Skin epidermis (tissue), 12 donors: Measurements from ENCODE around the gene MPP2.
"Not testable (repeated sequence)": the region's sequence is repeated elsewhere in the genome, so short reads cannot be mapped to it uniquely, and the experiment has no call there.

Experiments
- H3K27ac ChIP-seq, 21 experiments: fragments of 200-600 bp; sonication (generic) in 11 of 21; one replicate each; pipeline ENCODE4 v1.5.0; 2020; ENCODE audit warnings: mild to moderate bottlenecking in 3 of 21, inconsistent platforms in 2 of 21, moderate library complexity in 2 of 21
- H3K4me3 ChIP-seq, 7 experiments: fragments of 200-600 bp; sonication (generic) in 2 of 7; one replicate each; pipeline ENCODE4 v1.5.0; 2020; ENCODE audit warnings: inconsistent platforms in 2 of 7, mild to moderate bottlenecking in 2 of 7, moderate library complexity in 1 of 7

Gene MPP2

DNA sequence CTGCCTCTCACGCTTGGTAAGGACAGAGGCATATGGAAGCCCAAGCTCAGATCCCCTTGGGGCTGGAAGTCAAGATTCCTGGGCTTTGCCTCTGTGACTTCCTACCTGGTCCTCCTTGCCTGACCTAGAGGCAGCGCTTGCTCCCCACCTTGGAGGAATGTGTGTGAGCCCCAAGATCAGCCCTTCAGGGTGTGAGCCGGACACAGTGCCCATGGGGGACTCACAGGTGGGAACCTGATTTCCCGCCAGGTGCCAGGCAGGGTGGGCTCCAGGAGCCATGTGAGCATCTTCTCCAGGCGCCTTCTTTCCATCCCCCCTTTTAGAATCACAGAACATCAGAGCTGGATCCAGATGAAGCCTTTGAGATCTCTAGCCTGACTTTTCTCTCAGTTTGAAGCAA lies 50.2 kb downstream of the MPP2 start:
- Histone ChIP-seq H3K27ac (peak overlapping the region in 1 of 21 experiments; percentile 18), H3K4me3 (no peak overlapping the region)

DNA sequence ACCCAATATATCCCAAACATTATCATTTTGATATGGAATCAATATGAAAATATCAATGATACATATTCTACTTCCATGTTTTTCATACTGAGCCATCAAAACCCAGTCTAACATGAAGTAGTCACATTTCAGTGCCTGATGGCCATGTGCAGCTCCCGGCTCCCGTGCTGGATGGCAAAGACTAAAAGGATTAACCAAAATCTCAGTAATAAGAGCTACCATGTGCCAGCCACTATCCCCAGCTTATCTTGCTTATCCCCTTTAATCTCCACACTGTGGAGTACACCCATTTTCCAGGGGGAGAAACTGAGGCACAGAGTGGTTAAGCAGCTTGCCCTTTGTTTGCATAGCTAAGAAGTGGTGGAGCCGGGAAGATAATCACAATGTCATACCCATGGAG lies 51.2 kb downstream of the MPP2 start:
- H3K27ac ChIP-seq: no peak overlapping the region

DNA sequence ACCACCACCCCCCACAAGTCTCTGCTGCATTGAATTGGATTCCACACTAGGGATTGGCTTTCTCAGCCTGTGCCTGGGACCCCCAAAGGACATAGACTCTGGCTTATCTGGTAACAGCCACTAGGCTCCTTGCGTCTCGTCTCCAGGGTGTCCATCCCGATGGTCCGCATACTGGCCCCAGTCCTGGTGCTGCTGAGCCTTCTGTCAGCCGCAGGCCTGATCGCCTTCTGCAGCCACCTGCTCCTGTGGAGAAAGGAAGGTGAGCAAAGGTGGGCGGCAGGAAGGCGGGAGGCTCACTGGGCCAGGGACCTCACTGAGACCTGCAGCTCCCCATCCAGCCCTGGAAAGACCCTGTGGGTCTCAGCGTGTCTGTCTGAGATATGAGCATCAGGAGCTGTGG lies 52.3 kb downstream of the MPP2 start:
- Histone ChIP-seq H3K4me3 (no peak overlapping the region), H3K27ac (no peak overlapping the region)

More for the DNA sequence above, 51.2 kb downstream of the MPP2 start:
- H3K4me3 ChIP-seq: no peak overlapping the region

DNA sequence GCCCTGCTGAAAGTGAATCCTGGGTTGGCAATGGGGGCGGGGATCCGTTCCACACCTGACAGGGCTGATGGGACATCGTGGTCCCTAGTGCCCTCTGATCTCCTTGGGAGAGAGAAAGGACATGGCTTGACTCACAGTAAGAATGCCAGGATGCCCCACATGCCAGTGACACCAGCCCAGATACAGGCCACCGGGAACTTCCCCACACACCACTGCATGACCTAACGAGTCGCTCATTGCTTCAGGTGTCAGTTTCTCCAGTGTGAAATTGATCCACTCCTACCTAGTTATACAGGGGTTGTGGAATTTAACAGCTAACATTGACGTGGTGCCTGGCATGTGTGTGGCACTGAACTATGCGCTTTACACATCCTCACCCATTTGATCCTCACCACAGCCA lies 52.8 kb downstream of the MPP2 start:
- no peak overlapping the region for H3K4me3 ChIP-seq
- no peak overlapping the region for H3K27ac ChIP-seq

DNA sequence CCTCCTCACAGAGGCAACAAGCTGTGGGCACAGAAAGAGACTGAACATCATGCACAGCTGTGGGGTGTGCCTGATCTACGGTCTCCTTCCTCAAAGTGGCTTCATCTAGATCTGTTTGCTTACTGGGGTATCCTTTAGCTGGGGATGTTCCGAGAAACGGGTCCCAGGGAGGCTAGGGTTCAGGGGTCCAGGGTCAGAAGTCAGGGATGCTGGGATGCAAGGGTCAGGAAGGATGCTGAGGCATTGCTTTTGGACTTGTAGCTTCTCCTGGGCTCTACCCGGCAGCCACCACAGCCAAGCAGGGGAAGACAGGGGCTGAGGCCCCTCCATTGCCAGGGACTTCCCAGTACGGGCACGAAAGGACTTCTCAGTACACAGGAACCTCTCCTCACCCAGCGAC lies 53.8 kb downstream of the MPP2 start:
- Histone ChIP-seq H3K27ac (no peak overlapping the region), H3K4me3 (no peak overlapping the region)

DNA sequence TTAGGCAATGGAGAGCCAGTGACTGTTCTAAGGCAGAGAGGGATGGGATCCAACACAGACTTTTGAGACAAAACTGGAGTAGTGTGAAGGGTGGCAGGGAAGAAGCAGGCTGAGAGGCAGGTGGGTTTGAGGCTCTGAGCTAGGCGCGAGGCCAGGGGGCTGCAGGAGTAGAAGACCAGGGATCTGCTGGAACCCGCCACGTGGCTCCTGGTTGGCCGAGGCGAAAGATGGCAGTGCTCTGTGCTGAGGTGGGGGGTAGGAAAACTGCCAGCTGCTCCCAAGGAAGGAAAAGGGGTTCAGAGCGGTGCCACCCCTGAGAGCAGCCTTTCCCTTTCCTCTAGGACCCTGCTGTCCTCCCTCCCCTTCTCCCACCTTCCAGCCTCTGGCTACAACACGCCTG lies 54.8 kb downstream of the MPP2 start:
- Histone ChIP-seq H3K4me3 (no peak overlapping the region), H3K27ac (no peak overlapping the region)

DNA sequence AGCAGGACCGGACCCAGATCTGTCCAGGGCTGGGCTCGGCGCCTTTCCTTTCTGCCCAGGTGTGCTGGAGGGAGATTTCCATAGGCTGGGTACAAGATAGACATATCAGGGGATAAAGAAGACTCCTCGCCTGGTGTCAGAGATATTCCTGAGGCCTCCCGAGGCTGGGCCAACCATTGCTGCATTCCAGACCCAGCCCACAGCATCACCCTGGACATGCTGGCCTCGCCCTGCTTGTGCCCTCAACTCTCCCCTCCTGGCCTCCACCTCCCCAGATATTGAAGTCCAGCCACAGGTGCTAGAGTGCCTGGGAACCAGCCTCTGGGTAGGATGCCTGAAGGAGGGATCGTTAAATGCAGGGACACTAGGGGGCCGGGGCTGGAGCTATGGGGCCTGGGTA lies 58.2 kb downstream of the MPP2 start:
- Histone ChIP-seq H3K4me3 (no peak overlapping the region), H3K27ac (no peak overlapping the region)

DNA sequence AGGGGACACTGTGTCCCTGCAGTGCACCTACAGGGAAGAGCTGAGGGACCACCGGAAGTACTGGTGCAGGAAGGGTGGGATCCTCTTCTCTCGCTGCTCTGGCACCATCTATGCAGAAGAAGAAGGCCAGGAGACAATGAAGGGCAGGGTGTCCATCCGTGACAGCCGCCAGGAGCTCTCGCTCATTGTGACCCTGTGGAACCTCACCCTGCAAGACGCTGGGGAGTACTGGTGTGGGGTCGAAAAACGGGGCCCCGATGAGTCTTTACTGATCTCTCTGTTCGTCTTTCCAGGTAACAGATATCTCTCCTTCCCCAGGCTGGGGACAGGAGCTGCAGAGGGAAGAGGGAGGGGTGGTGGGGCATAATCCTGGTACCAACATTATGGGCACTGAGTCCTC lies 58.7 kb downstream of the MPP2 start:
- no peak overlapping the region for H3K27ac ChIP-seq
- H3K4me3 ChIP-seq: no peak overlapping the region

DNA sequence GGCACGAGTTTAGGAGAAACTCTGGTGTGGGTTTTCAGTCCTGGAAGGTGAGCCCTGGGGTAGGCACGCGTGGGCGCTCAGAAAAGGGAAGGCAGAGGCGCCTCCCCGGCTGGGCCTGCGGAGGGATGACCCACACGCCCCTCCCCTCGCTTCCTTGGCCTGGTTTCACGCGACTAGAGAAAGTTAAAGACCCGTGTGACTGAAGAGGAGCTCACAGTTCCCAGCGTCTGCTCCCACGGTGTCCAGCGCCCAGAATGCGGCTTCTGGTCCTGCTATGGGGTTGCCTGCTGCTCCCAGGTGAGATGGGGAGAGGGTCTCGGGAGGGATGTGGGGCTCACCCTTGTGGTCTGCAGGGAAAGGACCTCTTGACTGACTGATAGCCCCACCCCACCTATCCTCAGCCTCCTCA lies 60.4 kb downstream of the MPP2 start, which contains the start of gene CD300LG:
TSS of gene CD300LG (plus strand) at position 214 of the 409 bp plus-strand sequence. CDS start at position 255, 41 bp downstream.
- H3K4me3 ChIP-seq: no peak within 1 kb of the TSS
- peak within 1 kb of the TSS in 1 of 21 experiments; percentile 28 for H3K27ac ChIP-seq

DNA sequence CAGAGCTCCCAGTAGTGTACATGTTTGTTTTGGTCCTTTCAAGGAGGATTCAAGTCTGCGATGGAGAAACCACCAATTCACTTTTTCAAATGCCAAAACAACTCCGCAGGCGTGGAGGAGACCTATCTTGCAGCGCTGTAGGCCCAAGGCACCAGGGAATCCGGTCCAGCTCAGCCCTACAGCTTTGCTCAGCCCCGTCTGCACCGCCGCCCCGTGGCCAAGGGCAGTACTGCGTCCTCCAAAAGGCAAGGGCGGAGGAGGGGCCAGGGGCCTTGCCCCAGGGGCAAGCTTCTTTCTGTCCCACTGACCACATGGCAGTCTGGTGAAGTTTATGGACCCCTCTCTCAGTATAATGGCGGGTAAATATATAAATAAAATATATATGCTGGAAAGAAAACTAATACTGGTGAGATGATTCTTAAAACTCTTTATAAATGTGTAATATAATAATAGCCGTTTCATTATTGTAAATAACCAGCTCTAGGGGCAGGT lies 61.1 kb downstream of the MPP2 start:
- Histone ChIP-seq H3K4me3 (no peak overlapping the region), H3K27ac (no peak overlapping the region)

DNA sequence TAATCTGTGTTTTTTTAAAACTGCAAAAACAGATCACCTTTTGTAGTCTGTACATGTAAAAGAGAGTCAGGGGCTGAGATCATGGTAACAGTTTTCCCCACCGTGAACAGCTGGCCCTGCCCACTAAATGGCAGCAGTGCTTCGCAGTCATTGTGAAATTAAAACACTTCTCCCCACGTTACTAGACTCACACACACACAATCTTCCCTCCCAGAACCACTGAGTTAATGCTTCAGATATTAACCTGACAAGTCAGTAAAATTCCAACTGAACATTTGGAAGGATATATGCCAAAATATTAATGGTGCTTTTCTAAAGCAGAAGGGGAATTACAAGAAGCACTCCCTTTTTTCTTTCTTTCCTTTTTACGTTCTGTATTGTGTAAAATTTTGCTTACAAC lies 61.6 kb downstream of the MPP2 start:
- no peak overlapping the region for H3K4me3 ChIP-seq
- no peak overlapping the region for H3K27ac ChIP-seq

DNA sequence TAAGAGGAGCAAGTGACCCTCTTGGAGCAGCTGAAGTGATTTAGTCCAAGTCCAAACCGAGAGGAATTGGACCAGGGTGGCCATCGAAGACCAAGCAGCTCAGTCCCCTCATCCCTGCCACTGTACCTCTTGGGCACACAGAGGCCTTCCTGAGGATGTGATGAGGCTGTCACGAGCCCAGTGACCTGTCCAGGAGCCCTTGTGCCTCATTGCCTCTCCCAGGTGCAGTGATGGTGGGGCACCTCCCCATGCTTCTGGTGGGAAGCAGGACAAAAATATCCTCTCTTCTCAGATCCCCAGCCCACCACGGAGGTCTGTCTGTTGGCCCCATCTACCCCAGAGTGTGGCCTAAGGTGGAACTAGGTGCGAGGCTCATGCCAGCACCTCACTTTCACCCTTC lies 63.1 kb downstream of the MPP2 start:
- Histone ChIP-seq H3K27ac (no peak overlapping the region), H3K4me3 (no peak overlapping the region)

DNA sequence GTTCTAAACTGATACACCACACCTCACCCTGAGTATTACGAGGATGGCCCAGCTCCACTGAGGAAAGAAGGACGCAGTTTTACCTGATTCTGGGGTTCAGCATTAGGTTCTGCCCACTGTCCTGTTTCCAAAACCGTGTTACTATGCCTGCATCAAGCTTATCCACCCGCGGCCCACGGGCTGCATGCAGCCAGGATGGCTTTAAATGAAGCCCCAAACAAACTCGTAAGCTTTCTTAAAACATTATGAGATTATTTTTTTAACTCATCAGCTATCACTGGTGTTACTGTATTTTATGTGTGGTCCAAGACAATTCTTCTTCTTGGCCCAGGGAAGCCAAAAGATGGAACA lies 64.4 kb downstream of the MPP2 start:
- H3K27ac ChIP-seq: no peak overlapping the region
- no peak overlapping the region for H3K4me3 ChIP-seq

DNA sequence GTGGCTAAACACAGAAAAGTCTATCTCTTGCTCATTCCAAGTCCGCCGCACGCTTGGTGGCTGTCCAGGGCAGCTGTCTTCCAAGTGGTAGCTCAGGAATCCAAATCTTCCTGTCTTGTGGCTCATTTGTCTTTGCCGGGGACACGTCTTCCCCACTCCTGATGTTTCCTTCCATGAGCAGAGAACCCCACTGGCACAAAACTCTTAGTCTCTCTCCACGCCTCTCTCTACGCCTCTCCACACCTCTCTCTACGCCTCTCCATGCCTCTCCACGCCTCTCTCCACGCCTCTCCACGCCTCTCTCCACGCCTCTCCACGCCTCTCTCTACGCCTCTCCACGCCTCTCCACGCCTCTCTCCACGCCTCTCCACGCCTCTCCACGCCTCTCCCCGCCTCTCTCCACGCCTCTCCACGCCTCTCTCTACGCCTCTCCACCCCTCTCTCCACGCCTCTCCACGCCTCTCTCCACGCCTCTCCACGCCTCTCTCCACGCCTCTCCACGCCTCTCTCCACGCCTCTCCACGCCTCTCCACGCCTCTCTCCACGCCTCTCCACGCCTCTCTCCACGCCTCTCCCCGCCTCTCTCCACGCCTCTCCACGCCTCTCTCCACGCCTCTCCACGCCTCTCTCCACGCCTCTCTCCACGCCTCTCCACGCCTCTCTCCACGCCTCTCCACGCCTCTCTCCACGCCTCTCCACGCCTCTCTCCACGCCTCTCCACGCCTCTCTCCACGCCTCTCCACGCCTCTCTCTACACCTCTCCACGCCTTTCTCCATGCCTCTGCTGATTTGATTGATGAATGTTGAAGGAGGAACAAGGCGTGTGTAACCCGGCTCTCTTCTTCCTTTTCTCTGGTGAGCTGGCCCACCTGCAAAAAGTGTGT lies 65.0 kb downstream of the MPP2 start:
- not testable (repeated sequence) for H3K27ac ChIP-seq, H3K4me3 ChIP-seq

DNA sequence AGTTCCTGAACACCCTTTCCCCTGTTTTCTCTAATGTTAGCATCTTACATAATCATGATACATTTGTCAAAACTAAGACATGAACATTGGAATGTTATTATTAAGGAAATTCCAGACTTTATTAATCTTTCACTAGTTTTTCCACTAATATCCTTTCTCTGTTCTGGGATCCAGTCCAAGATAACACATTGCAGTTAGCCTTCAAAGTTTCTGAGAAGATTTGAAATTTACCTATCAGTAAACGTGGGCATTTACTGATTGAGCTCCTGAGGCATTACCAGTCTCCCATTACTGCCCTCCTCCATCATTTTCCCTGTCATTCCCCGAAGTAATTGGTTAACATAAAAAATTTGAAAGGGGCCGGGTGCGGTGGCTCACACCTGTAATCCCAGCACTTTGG lies 66.1 kb downstream of the MPP2 start:
- Histone ChIP-seq H3K27ac (no peak overlapping the region), H3K4me3 (no peak overlapping the region)

DNA sequence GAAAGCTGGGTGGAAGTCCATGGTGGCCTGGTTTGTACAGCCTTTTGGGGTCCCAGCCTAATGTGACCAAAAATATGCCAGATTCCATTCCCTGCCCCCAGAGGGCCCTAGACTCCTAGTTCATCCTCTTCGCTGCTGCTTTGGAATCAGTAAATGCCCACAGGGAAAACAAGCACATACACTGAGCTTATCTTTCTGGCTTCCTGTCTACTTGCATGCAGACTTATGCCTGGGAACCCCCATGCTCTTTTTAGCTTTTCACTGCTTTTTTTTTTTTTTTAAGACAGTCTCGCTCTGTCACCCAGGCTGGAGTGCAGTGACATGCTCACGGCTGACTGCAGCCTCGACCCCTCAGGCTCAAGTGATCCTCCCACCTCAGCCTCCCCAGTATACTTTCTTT lies 66.5 kb downstream of the MPP2 start:
- Histone ChIP-seq H3K4me3 (no peak overlapping the region), H3K27ac (no peak overlapping the region)

DNA sequence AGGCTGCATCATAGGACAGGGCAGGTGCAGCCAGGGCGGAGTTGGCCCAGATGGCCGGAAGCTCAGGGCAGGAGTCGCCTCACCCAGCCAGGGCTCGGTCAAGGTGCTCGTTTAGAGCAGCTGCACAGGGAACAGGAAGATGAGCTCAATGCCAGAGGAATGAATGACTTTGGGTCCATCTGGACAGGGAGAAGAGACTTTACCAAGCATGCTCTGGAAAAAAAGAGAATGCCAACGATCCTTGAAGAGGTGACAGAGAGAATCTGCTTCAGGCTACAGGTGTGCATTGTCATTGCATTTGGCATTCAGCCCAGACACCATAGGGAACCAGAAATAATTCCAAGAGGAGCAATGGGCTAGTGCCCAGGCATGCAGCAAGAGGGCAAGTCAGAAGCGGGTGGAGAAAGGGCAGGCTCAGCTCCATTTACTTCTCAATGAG lies 67.6 kb downstream of the MPP2 start:
- no peak overlapping the region for H3K27ac ChIP-seq
- no peak overlapping the region for H3K4me3 ChIP-seq

DNA sequence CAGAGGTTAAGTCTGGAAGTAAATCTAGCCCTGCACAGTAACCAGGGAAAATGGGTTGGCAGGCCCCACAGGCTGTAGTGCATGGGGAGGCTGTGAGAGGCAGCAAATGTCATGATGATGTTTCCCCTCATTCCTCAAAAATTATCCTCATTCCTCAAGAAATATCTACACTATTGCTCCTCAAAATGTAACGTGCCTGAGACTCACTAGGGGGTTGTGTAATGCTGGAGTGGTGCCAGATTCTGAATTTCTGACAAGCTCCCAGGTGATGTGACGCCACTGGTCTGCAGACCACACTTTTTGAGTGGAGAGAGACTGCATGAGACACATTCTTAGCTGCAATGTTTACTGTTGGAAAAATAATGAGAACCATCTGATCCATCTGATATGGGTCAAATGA lies 73.2 kb downstream of the MPP2 start:
- Histone ChIP-seq H3K4me3 (no peak overlapping the region), H3K27ac (no peak overlapping the region)

DNA sequence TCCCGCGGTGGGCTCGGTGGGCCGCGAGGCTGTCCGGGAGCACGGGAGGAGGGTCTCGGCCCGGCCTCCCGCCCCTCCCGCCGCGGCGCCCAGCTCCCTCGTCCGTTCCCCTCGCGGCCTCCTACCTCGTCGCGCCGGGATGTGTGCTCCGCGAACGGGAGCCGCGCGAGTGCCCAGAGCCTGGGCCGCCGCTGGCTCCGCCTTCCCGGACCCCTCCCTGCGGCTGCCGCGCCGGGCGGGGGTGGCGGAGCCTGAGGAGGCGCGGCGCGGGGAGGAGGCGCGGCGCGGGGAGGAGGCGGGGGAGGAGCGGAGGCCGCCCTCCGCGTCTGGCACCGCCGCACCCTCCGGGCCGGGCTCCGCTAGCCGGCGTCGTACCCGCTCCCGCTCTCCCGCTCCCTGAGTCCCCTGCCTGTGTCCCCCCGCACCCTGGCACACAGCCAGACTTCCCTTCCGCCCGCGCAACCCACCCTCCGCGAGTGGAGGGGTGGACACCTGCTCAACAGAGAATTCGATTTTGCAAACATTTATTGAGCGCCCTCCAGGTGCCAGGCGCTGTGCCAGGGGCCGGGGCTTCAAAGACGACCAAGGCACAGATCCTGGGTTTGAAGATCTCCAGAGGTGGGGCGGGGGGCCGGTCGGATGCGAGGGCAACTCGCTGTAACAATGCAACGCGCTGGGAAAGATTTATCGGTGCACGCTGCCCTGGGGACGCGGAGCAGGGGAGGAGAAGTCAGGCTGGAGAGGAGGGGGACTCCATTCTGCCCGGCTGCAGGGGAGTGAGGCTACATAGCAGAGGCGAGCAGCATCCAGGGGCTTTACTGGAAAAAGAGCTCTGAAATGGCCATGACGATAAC lies 74.1 kb downstream of the MPP2 start, which contains the start of gene MPP3:
TSS of gene MPP3 (minus strand) at position 171 of the 854 bp plus-strand sequence. CDS start 1,240 bp downstream, outside the sequence.
- Histone ChIP-seq H3K27ac (peak within 1 kb of the TSS in 20 of 21 experiments; percentile 6 to 84 (median 70)), H3K4me3 (peak within 1 kb of the TSS; percentile 66 to 81 (median 75))

DNA sequence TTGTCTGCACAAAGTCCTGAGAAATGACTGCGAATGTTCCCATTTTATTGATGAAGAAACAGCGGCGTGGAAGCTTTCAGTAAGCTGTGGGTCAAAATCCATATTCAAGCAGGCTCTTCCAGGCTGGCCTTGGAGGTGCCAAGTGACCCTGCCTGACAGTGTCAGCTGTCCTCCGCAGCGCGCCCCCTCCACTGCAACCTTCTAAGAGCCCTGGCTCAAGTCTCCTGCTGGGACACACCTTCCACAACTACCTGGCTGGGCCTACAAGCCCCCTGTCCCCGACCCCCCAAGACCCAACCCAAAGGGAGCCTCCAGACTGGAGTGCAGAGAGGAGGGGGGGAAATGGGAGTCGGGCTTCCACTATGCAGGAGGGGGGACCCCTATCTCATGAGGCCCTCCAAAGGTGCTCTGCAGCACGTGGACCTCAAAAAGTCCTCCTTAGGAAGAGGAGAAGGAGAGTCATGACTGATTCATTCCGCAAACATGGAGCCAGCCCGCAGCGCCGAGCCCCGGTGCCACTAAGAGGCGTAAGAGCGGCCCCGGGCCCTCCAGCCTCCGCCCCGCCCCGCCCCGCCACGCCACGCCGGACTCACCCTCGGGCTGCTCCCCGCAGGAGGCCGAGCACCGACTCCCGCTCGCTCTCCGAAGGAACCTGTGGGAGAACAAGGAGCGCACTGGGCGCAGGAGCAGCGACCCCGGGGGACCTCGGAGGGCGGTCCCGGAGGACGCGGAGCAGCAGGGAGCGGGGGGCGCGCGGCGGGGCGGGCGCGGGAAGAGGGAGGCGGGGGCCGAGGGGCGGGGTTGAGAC lies 75.0 kb downstream of the MPP2 start:
- H3K27ac ChIP-seq: peak overlapping the region in 20 of 21 experiments; percentile 6 to 84 (median 70)

More for the DNA sequence above, 75.0 kb downstream of the MPP2 start:
- H3K4me3 ChIP-seq: peak overlapping the region; percentile 66 to 81 (median 75)
